Mononuclear cell (primary cell): Measurements from ENCODE around the gene TMPRSS4. TPM values are rescaled to one million over a fixed set of nuclear protein-coding genes. Genes with fewer than 3 reads are reported as not detected.

Experiments used
- H3K27me3 ChIP-seq: 2 replicates; pipeline ENCODE4 v1.6.0; 2011; ENCODE audit warnings: low read length, control low read depth; ENCODE audit not compliant: insufficient read depth
- H3K4me1 ChIP-seq: 2 replicates; pipeline ENCODE4 v1.5.1; 2011; ENCODE audit warnings: mild to moderate bottlenecking, low read length, control low read depth; ENCODE audit not compliant: insufficient read depth
- H3K4me3 ChIP-seq: 2 replicates; pipeline ENCODE4 v1.5.1; 2011; ENCODE audit warnings: mild to moderate bottlenecking, low read length, moderate library complexity
- H3K9me3 ChIP-seq: 2 replicates; pipeline ENCODE4 v1.5.1; 2011; ENCODE audit warnings: low read depth, mild to moderate bottlenecking, control low read depth, low read length
- total RNA-seq: library from RNA; depleted of rRNA; stranded (reverse); fragments of >200 nt; gene quantifications from one replicate; pipeline ENCODE4 v1.2.3, GENCODE V29; 2012

The TMPRSS4 gene
- total RNA-seq, 1 donor, result not detected

DNA sequence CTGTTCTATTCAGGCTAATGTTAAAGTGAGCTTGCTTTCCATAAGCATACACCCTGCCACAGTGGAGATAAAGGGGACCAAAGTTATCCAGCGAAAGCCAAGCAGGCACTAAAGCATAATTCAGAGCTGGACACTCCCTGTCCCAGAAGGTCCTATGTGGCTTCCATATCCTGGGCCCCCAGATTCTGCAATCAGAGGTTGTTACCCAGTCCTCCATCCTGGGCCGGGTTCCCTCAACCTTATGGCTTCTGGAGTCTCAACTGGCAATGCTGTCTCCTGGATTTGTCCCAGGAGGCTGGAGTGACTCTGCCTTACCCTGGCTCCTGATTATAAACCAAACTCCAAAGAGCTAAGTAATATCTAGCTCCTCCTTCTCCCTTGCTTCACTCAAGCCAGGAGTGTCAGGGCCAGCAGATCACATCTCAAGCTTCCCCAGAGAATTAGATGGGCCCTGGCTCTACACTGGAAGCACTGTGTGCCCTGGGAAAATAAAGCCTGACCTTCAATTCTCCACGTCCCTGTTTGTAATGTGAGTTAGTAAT is 23.9 kb downstream of the TMPRSS4 start:
- Histone ChIP-seq H3K27me3 (no peaks in the 10 kb centered on the region), H3K9me3 (no peaks in the 10 kb centered on the region), H3K4me3 (no peak overlapping the region), H3K4me1 (no peaks in the 10 kb centered on the region)

GRCh38 chr11:118102721-118103261 is 25.9 kb downstream of the TMPRSS4 start:
- no peaks in the 10 kb centered on the region for H3K9me3 ChIP-seq
- H3K4me1 ChIP-seq, result no peaks in the 10 kb centered on the region
- no peak overlapping the region for H3K4me3 ChIP-seq
- no peaks in the 10 kb centered on the region for H3K27me3 ChIP-seq

DNA sequence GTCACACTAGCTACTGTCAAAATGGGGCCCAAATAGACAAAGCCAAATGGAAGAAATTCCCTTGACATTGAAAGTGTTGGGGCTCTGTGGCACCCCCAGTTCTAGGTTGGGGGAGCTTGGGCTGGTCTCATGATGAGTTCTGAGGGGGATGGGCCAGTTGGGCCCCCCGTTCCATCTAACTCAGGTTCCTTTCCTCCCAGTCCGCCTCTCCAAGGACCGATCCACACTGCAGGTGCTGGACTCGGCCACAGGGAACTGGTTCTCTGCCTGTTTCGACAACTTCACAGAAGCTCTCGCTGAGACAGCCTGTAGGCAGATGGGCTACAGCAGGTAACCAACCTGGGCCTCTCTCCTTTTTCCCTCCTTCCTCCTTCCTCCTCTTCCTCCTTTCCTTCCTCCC is 27.6 kb downstream of the TMPRSS4 start:
- Histone ChIP-seq H3K9me3 (no peaks in the 10 kb centered on the region), H3K27me3 (no peaks in the 10 kb centered on the region), H3K4me3 (no peak overlapping the region), H3K4me1 (no peaks in the 10 kb centered on the region)

DNA sequence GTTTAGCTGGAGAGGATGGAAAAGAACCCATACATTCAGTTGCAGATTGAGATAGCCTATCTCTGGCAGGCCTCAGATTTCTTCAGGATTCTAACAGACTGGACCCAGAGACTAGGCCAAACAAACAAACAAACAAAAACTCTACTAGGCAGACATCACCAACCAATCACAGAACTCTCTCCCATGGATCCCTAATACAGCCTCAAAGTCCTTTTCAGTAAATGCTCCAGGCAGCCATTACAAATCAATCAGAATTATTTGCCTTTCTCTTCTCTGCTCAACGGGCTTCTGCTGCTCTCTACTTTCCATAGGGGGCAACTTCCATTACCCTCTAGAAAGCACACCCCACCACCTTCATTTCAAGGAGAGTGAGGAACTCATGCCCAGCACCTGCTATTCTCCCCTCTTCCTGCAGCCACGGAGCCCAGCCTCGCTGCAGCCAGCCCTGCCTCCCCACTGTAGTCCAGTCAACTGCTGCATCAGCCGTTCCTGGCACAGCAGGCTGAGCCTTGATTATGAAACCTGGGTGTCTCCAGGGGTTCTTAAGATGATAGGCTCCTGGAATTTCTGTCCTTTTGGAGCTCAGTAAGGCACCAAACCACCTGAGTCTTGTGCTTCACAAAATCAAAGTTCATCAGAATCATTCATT is 28.9 kb downstream of the TMPRSS4 start:
- Histone ChIP-seq H3K27me3 (no peaks in the 10 kb centered on the region), H3K4me1 (no peaks in the 10 kb centered on the region), H3K9me3 (no peaks in the 10 kb centered on the region), H3K4me3 (no peak overlapping the region)

DNA sequence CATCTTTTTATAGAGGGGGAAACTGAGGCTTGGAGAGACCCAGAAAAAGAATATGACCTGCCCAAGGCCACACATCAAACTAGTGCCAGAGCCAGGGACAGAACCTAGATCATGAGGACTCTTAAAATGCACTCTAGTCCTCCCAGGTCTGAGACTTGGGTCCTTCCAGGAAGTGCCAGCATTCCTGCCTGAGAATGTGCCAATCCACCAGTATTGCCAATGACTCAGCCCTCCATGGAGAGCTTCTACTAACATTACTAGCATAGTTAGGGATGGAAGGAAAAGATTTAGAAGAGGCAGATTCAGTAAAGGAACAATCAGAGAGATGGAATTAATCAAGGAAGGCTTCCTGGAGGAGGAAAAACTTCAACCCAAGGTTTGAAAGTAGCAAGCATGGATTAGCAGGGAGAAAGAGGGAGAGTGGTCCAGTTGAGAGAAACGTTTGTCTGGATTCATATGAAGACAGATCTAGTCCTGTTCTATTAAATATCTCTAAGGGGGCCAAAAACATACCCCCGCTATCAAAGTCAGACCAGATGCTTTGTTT is 30.0 kb downstream of the TMPRSS4 start:
- no peaks in the 10 kb centered on the region for H3K4me1 ChIP-seq
- H3K9me3 ChIP-seq, result no peaks in the 10 kb centered on the region
- H3K27me3 ChIP-seq, result no peaks in the 10 kb centered on the region
- no peak overlapping the region for H3K4me3 ChIP-seq

GRCh38 chr11:118108513-118108912 is 31.6 kb downstream of the TMPRSS4 start:
- Histone ChIP-seq H3K4me3 (no peak overlapping the region), H3K4me1 (no peaks in the 10 kb centered on the region), H3K9me3 (no peaks in the 10 kb centered on the region), H3K27me3 (no peaks in the 10 kb centered on the region)

- no peaks in the 10 kb centered on the region for H3K9me3 ChIP-seq
- H3K4me1 ChIP-seq, result no peaks in the 10 kb centered on the region
These were observed 32.4 kb downstream of the TMPRSS4 start for GRCh38 chr11:118109231-118109630.

DNA sequence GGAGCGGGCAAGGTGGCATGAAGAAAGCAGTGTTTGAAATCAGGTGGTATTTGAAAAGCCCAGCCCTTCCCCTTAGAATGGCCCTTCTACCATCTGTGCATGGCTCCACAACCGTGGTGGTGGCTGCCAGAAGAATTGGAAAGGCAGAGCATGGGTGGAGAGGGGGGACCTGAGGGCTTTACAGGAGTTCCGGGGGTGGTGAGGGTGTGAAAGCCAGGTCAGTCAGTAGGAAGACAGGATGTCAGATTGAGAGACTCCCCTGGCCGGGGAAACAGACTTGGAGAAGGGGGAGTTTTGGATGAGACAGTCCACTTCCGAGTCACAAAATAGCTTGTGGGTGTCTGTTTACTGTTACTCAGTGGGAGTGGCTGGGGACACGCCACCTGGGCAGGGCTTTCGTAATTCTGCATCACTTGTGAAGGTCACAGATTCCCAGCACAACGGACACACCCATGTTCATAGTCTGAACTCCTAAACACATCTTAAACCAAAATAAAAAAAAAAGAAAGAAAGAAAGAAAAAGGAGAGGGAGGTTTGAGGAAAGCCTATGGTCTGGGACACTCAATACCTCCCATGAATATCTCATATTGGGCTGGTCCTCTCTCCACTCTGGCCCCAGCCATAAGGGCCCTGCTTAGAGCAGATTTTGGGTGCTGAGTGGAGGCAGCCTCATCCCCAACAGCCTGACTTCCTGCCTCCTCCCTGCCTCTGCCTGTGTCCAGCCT is 34.3 kb downstream of the TMPRSS4 start:
- H3K4me1 ChIP-seq, result no peaks in the 10 kb centered on the region
- no peaks in the 10 kb centered on the region for H3K27me3 ChIP-seq
- H3K4me3 ChIP-seq, result no peak overlapping the region

More at GRCh38 chr11:118109231-118109630, 32.4 kb downstream of the TMPRSS4 start:
- Histone ChIP-seq H3K27me3 (no peaks in the 10 kb centered on the region), H3K4me3 (no peak overlapping the region)

DNA sequence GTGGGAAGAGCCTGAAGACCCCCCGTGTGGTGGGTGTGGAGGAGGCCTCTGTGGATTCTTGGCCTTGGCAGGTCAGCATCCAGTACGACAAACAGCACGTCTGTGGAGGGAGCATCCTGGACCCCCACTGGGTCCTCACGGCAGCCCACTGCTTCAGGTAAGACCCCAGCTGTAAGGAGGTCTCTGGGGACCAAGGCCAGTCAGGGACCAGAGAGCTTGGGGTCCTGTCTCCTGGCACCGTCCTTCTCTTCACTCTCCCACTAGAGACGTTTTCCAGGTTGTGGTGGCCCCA is 34.8 kb downstream of the TMPRSS4 start:
- Histone ChIP-seq H3K9me3 (no peaks in the 10 kb centered on the region), H3K4me3 (no peak overlapping the region), H3K27me3 (no peaks in the 10 kb centered on the region), H3K4me1 (no peaks in the 10 kb centered on the region)

More for the DNA sequence above, 34.3 kb downstream of the TMPRSS4 start:
- no peaks in the 10 kb centered on the region for H3K9me3 ChIP-seq

DNA sequence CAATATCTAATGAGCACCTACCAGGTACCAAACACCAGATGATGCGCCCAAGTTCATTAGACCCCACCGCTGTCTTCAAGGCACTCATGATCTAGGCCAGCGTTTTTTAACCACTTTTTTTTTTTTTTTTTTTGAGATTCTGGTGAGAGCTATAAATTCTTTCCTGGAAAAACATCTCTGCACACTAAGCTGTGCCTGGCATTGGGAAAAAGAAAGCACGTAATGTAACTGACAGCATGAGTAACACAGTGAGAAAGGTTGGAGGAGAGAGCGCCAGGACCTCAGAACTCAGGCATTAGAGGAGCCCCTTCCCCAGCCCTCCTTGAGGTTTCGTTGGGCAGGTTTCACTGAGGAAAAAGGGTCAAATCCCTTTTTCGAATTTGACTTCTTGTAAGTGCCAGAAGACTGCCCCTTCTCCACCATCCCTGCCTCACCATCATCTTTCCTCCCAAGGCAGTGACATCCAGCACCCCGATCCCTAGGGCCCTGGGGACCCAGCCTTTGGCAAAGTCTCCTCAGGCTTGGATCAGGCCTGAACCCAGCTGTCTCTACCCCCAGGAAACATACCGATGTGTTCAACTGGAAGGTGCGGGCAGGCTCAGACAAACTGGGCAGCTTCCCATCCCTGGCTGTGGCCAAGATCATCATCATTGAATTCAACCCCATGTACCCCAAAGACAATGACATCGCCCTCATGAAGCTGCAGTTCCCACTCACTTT is 36.0 kb downstream of the TMPRSS4 start:
- Histone ChIP-seq H3K9me3 (no peaks in the 10 kb centered on the region), H3K27me3 (no peaks in the 10 kb centered on the region), H3K4me1 (peaks cover 8% of the 10 kb centered on the region), H3K4me3 (no peak overlapping the region)

DNA sequence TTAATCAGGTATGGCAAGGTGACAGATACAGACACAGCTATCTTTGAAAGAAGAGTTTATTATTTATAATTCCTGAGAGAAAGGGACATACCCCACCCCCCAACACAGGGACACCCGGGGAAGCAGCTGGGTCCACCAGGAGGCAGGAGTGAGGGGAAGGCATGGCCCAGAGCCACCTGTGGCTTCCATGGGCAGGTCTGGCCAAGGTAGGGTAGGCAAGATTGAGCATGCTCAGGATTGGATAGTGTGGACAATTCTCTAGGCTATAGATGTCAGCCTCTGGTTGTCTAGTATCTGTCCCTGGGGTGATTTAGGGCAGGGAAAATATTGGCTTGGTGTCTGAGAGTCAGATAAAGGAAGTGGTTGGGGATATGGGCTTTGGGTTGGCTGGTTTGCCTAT is 37.4 kb downstream of the TMPRSS4 start:
- Histone ChIP-seq H3K27me3 (no peaks in the 10 kb centered on the region), H3K4me1 (peaks cover 11% of the 10 kb centered on the region)

DNA sequence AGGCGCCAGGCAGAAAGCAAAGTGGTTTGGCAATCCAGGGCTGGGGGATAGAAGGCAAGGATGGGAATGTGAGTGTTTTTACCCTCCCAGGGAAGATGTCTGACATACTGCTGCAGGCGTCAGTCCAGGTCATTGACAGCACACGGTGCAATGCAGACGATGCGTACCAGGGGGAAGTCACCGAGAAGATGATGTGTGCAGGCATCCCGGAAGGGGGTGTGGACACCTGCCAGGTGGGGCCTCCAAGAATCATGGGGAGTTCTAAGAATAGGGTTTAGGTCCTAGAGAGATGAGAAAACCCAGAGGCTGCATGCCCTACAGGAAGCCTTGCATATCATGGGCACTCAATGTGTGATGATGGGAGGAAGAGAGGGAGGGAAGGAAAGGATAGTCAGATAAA is 38.2 kb downstream of the TMPRSS4 start:
- Histone ChIP-seq H3K27me3 (no peaks in the 10 kb centered on the region), H3K4me1 (peaks cover 11% of the 10 kb centered on the region), H3K4me3 (no peak overlapping the region), H3K9me3 (no peaks in the 10 kb centered on the region)

More for the DNA sequence above, 37.4 kb downstream of the TMPRSS4 start:
- H3K4me3 ChIP-seq, result no peak overlapping the region
- H3K9me3 ChIP-seq, result no peaks in the 10 kb centered on the region

DNA sequence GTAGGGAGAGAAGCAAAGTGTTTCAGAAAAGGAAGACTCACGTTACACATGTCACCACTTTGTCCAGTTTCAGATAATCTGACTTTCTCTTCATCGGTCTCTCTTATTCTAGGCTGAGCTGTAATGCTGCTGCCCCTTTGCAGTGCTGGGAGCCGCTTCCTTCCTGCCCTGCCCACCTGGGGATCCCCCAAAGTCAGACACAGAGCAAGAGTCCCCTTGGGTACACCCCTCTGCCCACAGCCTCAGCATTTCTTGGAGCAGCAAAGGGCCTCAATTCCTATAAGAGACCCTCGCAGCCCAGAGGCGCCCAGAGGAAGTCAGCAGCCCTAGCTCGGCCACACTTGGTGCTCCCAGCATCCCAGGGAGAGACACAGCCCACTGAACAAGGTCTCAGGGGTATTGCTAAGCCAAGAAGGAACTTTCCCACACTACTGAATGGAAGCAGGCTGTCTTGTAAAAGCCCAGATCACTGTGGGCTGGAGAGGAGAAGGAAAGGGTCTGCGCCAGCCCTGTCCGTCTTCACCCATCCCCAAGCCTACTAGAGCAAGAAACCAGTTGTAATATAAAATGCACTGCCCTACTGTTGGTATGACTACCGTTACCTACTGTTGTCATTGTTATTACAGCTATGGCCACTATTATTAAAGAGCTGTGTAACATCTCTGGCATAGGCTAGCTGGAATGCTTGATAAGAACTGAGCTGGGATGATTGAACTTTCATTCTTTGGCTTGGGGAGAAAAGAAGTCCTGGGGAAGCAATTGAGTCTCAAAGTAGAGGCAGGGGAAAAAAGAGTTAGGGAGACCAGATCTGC is 41.1 kb downstream of the TMPRSS4 start:
- Histone ChIP-seq H3K4me1 (peaks cover 11% of the 10 kb centered on the region), H3K27me3 (no peaks in the 10 kb centered on the region), H3K4me3 (no peak overlapping the region), H3K9me3 (no peaks in the 10 kb centered on the region)

DNA sequence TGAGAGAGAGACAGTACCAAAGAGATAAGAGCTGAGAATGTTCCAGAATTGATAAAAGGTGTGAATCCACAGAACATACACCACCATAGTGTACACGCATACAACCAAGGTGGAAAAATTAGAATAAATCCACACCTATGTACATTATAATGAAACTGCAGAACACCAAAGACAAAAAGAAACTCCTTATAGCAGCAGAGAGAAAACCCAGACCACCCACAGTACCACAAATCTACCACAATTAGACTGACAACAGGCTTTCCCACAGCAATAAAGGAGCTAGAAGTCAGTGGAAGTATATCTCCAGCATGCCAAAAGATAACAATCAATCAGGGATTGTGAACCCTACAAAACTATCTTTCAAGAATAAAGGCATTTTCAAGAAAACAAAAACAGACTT is 43.9 kb downstream of the TMPRSS4 start:
- peaks cover 11% of the 10 kb centered on the region for H3K4me1 ChIP-seq
- H3K27me3 ChIP-seq, result no peaks in the 10 kb centered on the region
- H3K9me3 ChIP-seq, result no peaks in the 10 kb centered on the region
- H3K4me3 ChIP-seq, result no peak overlapping the region
